ENCODE results near the gene DEPDC5.
"Not testable (repeated sequence)": the region's sequence is repeated elsewhere in the genome, so short reads cannot be mapped to it uniquely, and the experiment has no call there.

DEPDC5 gene

DNA sequence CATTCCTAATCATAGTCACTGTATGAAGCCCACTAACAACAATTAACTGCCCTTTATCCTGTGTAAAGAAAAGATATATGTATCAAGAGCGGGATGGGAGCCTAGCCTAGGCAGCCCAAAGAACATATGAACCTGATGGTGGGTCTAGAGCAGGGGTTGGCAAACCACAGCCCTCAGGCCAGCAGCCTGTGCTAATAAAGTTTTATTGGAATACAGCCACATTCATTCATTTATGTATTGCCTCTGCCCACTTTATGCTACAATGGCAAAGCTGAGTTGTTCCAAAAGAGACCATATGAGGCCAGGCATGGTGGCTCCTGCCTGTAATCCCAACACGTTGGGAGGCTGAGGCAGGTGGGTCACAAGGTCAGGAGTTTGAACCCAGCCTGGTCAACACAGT lies 17.4 kb upstream of the DEPDC5 start:
- DNase-seq (ENCODE audit: extremely low spot score), result no peak
- CTCF ChIA-PET, result no interaction called here
- TF ChIP-seq, protein P1, sequence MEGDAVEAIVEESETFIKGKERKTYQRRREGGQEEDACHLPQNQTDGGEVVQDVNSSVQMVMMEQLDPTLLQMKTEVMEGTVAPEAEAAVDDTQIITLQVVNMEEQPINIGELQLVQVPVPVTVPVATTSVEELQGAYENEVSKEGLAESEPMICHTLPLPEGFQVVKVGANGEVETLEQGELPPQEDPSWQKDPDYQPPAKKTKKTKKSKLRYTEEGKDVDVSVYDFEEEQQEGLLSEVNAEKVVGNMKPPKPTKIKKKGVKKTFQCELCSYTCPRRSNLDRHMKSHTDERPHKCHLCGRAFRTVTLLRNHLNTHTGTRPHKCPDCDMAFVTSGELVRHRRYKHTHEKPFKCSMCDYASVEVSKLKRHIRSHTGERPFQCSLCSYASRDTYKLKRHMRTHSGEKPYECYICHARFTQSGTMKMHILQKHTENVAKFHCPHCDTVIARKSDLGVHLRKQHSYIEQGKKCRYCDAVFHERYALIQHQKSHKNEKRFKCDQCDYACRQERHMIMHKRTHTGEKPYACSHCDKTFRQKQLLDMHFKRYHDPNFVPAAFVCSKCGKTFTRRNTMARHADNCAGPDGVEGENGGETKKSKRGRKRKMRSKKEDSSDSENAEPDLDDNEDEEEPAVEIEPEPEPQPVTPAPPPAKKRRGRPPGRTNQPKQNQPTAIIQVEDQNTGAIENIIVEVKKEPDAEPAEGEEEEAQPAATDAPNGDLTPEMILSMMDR (IDR thresholded peaks at IDR 0.05; ENCODE audit: control extremely low read depth, extremely low read depth, low read depth, missing control alignments), result no peak
- POLR2A ChIA-PET, result no interaction called here

DNA sequence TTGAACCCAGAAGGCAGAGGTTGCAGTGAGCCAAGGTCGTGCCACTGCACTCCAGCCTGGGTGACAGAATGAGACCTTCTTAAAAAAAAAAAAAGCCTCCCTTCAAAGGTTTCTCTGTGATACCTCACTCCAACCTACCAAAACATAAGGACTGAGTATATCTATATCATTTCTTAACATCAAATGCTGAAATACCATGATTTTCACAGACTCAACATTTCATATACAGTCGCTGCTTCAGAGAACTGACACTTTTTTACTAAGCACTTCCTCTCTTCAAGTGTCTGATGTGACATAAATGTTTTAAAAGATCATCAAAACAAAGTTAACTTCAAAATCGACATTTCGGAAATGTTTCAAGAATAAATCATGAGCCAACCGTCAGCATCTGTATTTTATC lies 15.9 kb upstream of the DEPDC5 start:
- ChIA-PET POLR2A (no interaction called here), CTCF (interaction anchor here (1.2 kb wide), 1 partner anchor 76 kb away, joined by 4 read pairs; the partner anchor contains the start of gene PISD)
- no peak for DNase-seq (ENCODE audit: extremely low spot score)
- TF ChIP-seq, protein P1 (IDR thresholded peaks at IDR 0.05; ENCODE audit: control extremely low read depth, extremely low read depth, low read depth, missing control alignments), result no peak

DNA sequence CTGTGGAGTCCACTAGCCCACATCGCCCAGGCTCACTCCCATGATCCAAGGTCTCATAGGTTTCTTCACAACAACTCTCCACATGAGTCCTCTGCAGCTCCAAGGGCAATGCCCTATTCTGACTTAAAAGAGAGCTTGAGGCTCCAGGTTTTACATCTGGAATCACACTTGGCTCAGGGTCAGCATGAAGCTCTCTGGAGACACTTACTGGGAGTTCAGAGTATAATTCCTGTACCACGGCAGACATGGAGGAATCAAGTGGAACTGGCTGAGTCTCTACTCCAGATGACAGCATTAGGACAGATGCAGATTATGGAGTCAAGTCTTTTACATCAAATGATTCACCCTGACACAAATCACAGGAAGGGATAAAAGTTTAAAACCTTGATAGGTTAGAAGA lies 15.3 kb upstream of the DEPDC5 start:
- TF ChIP-seq, protein P1 (IDR thresholded peaks at IDR 0.05; ENCODE audit: control extremely low read depth, extremely low read depth, low read depth, missing control alignments), result no peak
- POLR2A ChIA-PET, result no interaction called here
- CTCF ChIA-PET, result no interaction called here
- no peak for DNase-seq (ENCODE audit: extremely low spot score)

DNA sequence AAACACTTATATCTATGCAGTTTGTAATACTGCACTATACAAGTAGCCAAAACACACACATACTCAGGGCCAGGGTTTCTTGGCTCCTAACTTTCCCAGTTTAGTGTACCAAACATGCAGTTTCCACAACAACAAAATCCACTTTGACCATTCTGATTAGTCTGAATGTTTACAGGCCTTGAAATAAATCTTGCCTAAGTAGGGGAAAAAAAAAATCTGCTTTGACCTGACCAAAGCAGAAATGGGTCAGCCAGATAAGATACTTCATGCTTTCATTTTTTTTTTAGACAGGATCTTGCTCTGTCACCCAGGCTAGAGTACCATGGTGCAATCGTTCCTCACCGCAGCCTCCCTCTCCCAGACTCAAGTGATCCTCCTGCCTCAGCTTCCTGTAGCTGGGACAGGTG lies 14.0 kb upstream of the DEPDC5 start:
- CTCF ChIA-PET, result interaction anchor here (0.6 to 1.1 kb wide), 2 partner anchors 20 to 72 kb away, joined by 3 read pairs; no protein-coding TSS in a partner anchor
- TF ChIP-seq, protein P1 (IDR thresholded peaks at IDR 0.05; ENCODE audit: control extremely low read depth, extremely low read depth, low read depth, missing control alignments), result no peak
- DNase-seq (ENCODE audit: extremely low spot score), result no peak
- POLR2A ChIA-PET, result no interaction called here

DNA sequence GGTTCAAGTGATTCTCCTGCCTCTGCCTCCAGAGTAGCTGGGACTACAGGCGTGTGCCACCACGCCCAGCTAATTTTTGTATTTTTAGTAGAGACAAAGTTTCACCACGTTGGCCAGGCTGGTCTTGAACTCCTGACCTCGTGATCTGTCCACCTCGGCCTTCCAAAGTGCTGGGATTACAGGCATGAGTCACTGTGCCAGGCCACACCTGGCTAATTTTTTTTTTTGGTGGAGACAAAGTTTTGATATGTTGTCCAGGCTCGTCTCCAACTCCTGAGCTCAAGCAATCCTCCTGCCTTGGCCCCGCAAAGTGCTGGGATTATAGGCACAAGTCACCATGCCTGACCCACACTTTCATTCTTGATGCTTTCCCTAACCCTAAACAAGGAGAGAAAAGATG lies 13.5 kb upstream of the DEPDC5 start:
- POLR2A ChIA-PET; DNase-seq (ENCODE audit: extremely low spot score): not testable (repeated sequence)
- CTCF ChIA-PET, result interaction anchor here (1.1 kb wide), 1 partner anchor 19 kb away, joined by 3 read pairs; no protein-coding TSS in a partner anchor

DNA sequence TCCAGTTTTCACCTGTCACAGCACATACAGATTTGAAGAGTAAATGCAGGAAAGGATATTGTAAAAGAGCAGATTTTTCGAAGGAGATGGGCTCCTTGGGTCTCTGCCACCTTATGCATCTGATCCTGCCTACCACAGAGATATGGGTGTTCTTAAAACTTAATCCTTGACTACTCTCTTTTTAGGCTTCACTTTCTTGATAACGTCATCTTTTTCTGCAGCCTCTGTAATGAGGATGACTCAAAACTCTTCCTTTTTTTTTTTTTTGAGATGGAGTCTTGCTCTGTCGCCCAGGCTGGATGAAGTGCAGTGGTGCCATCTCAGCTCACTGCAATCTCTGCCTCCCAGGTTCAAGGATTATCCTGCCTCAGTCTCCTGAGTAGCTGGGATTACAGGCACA lies 11.7 kb upstream of the DEPDC5 start:
- CTCF ChIA-PET, result no interaction called here
- TF ChIP-seq, protein P1 (IDR thresholded peaks at IDR 0.05; ENCODE audit: control extremely low read depth, extremely low read depth, low read depth, missing control alignments), result no peak
- DNase-seq (ENCODE audit: extremely low spot score), result no peak
- POLR2A ChIA-PET, result no interaction called here

DNA sequence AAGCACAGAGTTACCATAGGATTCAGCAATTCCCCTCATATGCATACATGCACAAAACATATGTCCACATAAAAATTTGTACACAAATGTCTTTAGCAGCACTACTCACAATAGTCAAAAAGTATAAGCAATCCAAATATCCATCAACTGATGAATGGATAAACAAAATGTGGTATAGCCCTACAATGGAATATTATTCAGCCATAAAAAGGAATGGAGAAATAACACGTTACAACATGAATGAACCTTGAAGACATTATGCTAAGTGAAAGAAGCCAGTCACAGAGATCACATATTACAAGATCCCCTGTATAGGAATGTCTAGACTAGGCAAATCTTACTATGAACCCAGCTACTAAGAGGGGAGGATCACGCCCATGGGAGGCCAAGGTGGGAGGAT lies 11.1 kb upstream of the DEPDC5 start:
- CTCF ChIA-PET, result no interaction called here
- no peak for DNase-seq (ENCODE audit: extremely low spot score)
- TF ChIP-seq, protein P1 (IDR thresholded peaks at IDR 0.05; ENCODE audit: control extremely low read depth, extremely low read depth, low read depth, missing control alignments), result no peak
- POLR2A ChIA-PET, result no interaction called here
